ENCODE results near the gene DDX42.
"Not testable (repeated sequence)": the region's sequence is repeated elsewhere in the genome, so short reads cannot be mapped to it uniquely, and the experiment has no call there.

The DDX42 gene

GRCh38 chr17:63780928-63781327 is 7.0 kb downstream of the DDX42 start:
- DNase-seq (ENCODE audit: low read depth, low spot score): no peak

GRCh38 chr17:63783522-63783921 is 9.6 kb downstream of the DDX42 start:
- DNase-seq (ENCODE audit: low read depth, low spot score): no peak

- no peak for DNase-seq (ENCODE audit: low read depth, low spot score)
Observed at GRCh38 chr17:63785556-63785955, 11.6 kb downstream of the DDX42 start.

GRCh38 chr17:63786117-63786516 is 12.1 kb downstream of the DDX42 start:
- DNase-seq (ENCODE audit: low read depth, low spot score): no peak

- DNase-seq (ENCODE audit: low read depth, low spot score): no peak
Observed at GRCh38 chr17:63786971-63787711, 13.2 kb downstream of the DDX42 start.

GRCh38 chr17:63790057-63790456 is 16.1 kb downstream of the DDX42 start:
- no peak for DNase-seq (ENCODE audit: low read depth, low spot score)

- no peak for DNase-seq (ENCODE audit: low read depth, low spot score)
Observed at GRCh38 chr17:63792055-63792729, 18.2 kb downstream of the DDX42 start.

- not testable (repeated sequence) for DNase-seq (ENCODE audit: low read depth, low spot score)
Observed at GRCh38 chr17:63796375-63796774, 22.4 kb downstream of the DDX42 start.

GRCh38 chr17:63798572-63799106 is 24.7 kb downstream of the DDX42 start:
- DNase-seq (ENCODE audit: low read depth, low spot score): no peak

- DNase-seq (ENCODE audit: low read depth, low spot score): no peak
Observed at GRCh38 chr17:63800783-63801182, 26.8 kb downstream of the DDX42 start.

- no peak for DNase-seq (ENCODE audit: low read depth, low spot score)
Observed at GRCh38 chr17:63804328-63804727, 30.4 kb downstream of the DDX42 start.

GRCh38 chr17:63805591-63805990 is 31.6 kb downstream of the DDX42 start:
- no peak for DNase-seq (ENCODE audit: low read depth, low spot score)

GRCh38 chr17:63809970-63810369 is 36.0 kb downstream of the DDX42 start:
- DNase-seq (ENCODE audit: low read depth, low spot score): no peak

- no peak for DNase-seq (ENCODE audit: low read depth, low spot score)
Observed at GRCh38 chr17:63816123-63816522, 42.2 kb downstream of the DDX42 start.

GRCh38 chr17:63816669-63817068 is 42.7 kb downstream of the DDX42 start:
- DNase-seq (ENCODE audit: low read depth, low spot score): no peak

GRCh38 chr17:63817736-63818385 is 43.9 kb downstream of the DDX42 start:
- DNase-seq (ENCODE audit: low read depth, low spot score): no peak

GRCh38 chr17:63819131-63819530 is 45.2 kb downstream of the DDX42 start:
- no peak for DNase-seq (ENCODE audit: low read depth, low spot score)

GRCh38 chr17:63819585-63820537 is 45.9 kb downstream of the DDX42 start:
- DNase-seq (ENCODE audit: low read depth, low spot score): no peak

GRCh38 chr17:63820963-63821561 is 47.1 kb downstream of the DDX42 start:
- DNase-seq (ENCODE audit: low read depth, low spot score): no peak

- DNase-seq (ENCODE audit: low read depth, low spot score): no peak
Observed at GRCh38 chr17:63821804-63822203, 47.8 kb downstream of the DDX42 start.

- DNase-seq (ENCODE audit: low read depth, low spot score): no peak
Observed at GRCh38 chr17:63822537-63822936, 48.6 kb downstream of the DDX42 start.

Data from iPS DF 19.7 (cell line).